HepG2 (cell line): ENCODE data around the gene ANO9. TPM values are rescaled to one million over a fixed set of nuclear protein-coding genes. Genes with fewer than 3 reads are reported as not detected.

Experiments
- FIP1L1 ChIP-seq: fragments of 200-400 bp; formaldehyde crosslinking; IDR thresholded peaks from 2 replicates; pipeline ENCODE4 v1.6.1; 2018; ENCODE audit warnings: low read depth, mild to moderate bottlenecking, low read length, moderate library complexity, borderline replicate concordance; ENCODE audit not compliant: insufficient read depth
- HMG20A ChIP-seq: IDR thresholded peaks from 2 replicates; pipeline ENCODE4 v1.6.1; 2016; ENCODE audit warnings: borderline replicate concordance
- JARID2 ChIP-seq: sonication (generic); formaldehyde crosslinking; IDR thresholded peaks from 2 replicates; pipeline ENCODE4 v1.8.1; 2023; ENCODE audit warnings: missing genetic modification reagents, inconsistent platforms; ENCODE audit not compliant: insufficient replicate concordance
- PHF8 ChIP-seq: sonication (generic); formaldehyde crosslinking; IDR thresholded peaks from 2 replicates; pipeline ENCODE4 v1.5.0; 2020; ENCODE audit warnings: missing genetic modification reagents
- RXRA ChIP-seq: sonication (generic); formaldehyde crosslinking; IDR thresholded peaks from 2 replicates; pipeline ENCODE4 v1.5.1; 2020; ENCODE audit warnings: missing genetic modification reagents
- ZSCAN9 ChIP-seq: IDR thresholded peaks from 2 replicates; pipeline ENCODE4 v1.6.1; 2016; ENCODE audit warnings: borderline replicate concordance
- polyA plus RNA-seq, 8 experiments: library from polyadenylated mRNA; depleted of rRNA in 3 of 8; stranded (reverse) in 7 of 8; unstranded in 1 of 8; fragments of >200 nt; fragmentation: Illumina TruSeq in 4 of 8; extraction: Trizol in 4 of 8; gene quantifications; 2 replicates each; pipeline versions ENCODE4 v1.2.1 to v1.2.3, GENCODE V29; 2011 to 2016; ENCODE audit warnings: low read depth in 4 of 8, missing spikeins in 1 of 8, mixed read lengths in 1 of 8; ENCODE audit not compliant: insufficient read depth in 1 of 8
- total RNA-seq, 5 experiments: library from RNA; depleted of rRNA; stranded (reverse); fragments of >200 nt; fragmentation: Illumina TruSeq; extraction: Trizol; gene quantifications; 2 replicates each; pipeline ENCODE4 v1.2.3, GENCODE V29; 2016; ENCODE audit warnings: low read depth in 1 of 5
- TF ChIP-seq, protein P1 (sequence below): sonication (generic); formaldehyde crosslinking; IDR thresholded peaks from 2 replicates; pipeline ENCODE4 v1.4.0; 2020; ENCODE audit warnings: missing genetic modification reagents, mild to moderate bottlenecking, borderline replicate concordance
- TF ChIP-seq, protein P2 (sequence below): sonication (generic); formaldehyde crosslinking; IDR thresholded peaks from 2 replicates; pipeline ENCODE4 v1.4.0; 2020; ENCODE audit warnings: missing genetic modification reagents
- TF ChIP-seq, protein P3 (sequence below): sonication (generic); formaldehyde crosslinking; IDR thresholded peaks from 2 replicates; pipeline ENCODE4 v1.4.0; 2020; ENCODE audit warnings: missing genetic modification reagents, borderline replicate concordance
- TF ChIP-seq, protein P4 (sequence below): sonication (generic); formaldehyde crosslinking; IDR thresholded peaks from 2 replicates; pipeline ENCODE4 v1.5.0; 2020; ENCODE audit warnings: missing genetic modification reagents, mild to moderate bottlenecking, borderline replicate concordance
- TF ChIP-seq, protein P5 (sequence below): sonication (generic); formaldehyde crosslinking; IDR thresholded peaks from 2 replicates; pipeline ENCODE4 v1.4.0; 2020; ENCODE audit warnings: missing genetic modification reagents
- TF ChIP-seq, protein P6 (sequence below): IDR thresholded peaks from 2 replicates; pipeline ENCODE4 v1.6.1; 2016; ENCODE audit warnings: missing biosample characterization, missing genetic modification reagents, low read depth

ANO9 gene
- total and polyA plus RNA-seq, 2 of the 13 experiments (the other 11 are each of a cell fraction or from before 2014, with no cell fraction given), result 8.9 to 14.3 TPM

DNA sequence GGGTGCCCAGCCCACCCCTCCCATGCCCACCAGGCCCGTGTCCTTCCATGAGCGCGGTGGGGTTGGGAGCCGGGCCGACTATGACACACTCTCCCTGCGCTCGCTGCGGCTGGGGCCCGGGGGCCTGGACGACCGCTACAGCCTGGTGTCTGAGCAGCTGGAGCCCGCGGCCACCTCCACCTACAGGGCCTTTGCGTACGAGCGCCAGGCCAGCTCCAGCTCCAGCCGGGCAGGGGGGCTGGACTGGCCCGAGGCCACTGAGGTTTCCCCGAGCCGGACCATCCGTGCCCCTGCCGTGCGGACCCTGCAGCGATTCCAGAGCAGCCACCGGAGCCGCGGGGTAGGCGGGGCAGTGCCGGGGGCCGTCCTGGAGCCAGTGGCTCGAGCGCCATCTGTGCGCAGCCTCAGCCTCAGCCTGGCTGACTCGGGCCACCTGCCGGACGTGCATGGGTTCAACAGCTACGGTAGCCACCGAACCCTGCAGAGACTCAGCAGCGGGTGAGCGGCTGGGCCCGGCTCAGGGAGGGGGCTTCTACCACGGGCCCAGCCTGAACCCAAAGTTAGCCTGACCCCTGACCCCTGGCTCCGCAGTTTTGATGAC, 44.8 kb downstream of the ANO9 start (continued):
- TF ChIP-seq, protein P1, sequence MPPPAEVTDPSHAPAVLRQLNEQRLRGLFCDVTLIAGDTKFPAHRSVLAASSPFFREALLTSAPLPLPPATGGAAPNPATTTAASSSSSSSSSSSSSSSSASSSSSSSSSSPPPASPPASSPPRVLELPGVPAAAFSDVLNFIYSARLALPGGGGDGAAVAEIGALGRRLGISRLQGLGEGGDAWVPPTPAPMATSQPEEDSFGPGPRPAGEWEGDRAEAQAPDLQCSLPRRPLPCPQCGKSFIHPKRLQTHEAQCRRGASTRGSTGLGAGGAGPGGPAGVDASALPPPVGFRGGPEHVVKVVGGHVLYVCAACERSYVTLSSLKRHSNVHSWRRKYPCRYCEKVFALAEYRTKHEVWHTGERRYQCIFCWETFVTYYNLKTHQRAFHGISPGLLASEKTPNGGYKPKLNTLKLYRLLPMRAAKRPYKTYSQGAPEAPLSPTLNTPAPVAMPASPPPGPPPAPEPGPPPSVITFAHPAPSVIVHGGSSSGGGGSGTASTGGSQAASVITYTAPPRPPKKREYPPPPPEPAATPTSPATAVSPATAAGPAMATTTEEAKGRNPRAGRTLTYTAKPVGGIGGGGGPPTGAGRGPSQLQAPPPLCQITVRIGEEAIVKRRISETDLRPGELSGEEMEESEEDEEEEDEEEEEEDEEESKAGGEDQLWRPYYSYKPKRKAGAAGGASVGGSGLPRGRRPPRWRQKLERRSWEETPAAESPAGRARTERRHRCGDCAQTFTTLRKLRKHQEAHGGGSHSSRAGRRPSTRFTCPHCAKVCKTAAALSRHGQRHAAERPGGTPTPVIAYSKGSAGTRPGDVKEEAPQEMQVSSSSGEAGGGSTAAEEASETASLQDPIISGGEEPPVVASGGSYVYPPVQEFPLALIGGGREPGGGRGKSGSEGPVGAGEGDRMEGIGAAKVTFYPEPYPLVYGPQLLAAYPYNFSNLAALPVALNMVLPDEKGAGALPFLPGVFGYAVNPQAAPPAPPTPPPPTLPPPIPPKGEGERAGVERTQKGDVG (CRISPR knock-in tag), result peak; percentile 79; the same call in 1 of the 2 replicates
- TF ChIP-seq HMG20A (CRISPR knock-in tag), result no peak
- TF ChIP-seq, protein P2, sequence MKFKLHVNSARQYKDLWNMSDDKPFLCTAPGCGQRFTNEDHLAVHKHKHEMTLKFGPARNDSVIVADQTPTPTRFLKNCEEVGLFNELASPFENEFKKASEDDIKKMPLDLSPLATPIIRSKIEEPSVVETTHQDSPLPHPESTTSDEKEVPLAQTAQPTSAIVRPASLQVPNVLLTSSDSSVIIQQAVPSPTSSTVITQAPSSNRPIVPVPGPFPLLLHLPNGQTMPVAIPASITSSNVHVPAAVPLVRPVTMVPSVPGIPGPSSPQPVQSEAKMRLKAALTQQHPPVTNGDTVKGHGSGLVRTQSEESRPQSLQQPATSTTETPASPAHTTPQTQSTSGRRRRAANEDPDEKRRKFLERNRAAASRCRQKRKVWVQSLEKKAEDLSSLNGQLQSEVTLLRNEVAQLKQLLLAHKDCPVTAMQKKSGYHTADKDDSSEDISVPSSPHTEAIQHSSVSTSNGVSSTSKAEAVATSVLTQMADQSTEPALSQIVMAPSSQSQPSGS (CRISPR knock-in tag), result peak; percentile 63
- TF ChIP-seq ZSCAN9 (CRISPR knock-in tag), result no peak
- TF ChIP-seq FIP1L1, result no peak
- TF ChIP-seq, protein P3, sequence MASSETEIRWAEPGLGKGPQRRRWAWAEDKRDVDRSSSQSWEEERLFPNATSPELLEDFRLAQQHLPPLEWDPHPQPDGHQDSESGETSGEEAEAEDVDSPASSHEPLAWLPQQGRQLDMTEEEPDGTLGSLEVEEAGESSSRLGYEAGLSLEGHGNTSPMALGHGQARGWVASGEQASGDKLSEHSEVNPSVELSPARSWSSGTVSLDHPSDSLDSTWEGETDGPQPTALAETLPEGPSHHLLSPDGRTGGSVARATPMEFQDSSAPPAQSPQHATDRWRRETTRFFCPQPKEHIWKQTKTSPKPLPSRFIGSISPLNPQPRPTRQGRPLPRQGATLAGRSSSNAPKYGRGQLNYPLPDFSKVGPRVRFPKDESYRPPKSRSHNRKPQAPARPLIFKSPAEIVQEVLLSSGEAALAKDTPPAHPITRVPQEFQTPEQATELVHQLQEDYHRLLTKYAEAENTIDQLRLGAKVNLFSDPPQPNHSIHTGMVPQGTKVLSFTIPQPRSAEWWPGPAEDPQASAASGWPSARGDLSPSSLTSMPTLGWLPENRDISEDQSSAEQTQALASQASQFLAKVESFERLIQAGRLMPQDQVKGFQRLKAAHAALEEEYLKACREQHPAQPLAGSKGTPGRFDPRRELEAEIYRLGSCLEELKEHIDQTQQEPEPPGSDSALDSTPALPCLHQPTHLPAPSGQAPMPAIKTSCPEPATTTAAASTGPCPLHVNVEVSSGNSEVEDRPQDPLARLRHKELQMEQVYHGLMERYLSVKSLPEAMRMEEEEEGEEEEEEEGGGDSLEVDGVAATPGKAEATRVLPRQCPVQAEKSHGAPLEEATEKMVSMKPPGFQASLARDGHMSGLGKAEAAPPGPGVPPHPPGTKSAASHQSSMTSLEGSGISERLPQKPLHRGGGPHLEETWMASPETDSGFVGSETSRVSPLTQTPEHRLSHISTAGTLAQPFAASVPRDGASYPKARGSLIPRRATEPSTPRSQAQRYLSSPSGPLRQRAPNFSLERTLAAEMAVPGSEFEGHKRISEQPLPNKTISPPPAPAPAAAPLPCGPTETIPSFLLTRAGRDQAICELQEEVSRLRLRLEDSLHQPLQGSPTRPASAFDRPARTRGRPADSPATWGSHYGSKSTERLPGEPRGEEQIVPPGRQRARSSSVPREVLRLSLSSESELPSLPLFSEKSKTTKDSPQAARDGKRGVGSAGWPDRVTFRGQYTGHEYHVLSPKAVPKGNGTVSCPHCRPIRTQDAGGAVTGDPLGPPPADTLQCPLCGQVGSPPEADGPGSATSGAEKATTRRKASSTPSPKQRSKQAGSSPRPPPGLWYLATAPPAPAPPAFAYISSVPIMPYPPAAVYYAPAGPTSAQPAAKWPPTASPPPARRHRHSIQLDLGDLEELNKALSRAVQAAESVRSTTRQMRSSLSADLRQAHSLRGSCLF, result no peak
- no peak for TF ChIP-seq JARID2 (CRISPR knock-in tag)
- peak; percentile 65 for TF ChIP-seq PHF8 (CRISPR knock-in tag)
- TF ChIP-seq, protein P4, sequence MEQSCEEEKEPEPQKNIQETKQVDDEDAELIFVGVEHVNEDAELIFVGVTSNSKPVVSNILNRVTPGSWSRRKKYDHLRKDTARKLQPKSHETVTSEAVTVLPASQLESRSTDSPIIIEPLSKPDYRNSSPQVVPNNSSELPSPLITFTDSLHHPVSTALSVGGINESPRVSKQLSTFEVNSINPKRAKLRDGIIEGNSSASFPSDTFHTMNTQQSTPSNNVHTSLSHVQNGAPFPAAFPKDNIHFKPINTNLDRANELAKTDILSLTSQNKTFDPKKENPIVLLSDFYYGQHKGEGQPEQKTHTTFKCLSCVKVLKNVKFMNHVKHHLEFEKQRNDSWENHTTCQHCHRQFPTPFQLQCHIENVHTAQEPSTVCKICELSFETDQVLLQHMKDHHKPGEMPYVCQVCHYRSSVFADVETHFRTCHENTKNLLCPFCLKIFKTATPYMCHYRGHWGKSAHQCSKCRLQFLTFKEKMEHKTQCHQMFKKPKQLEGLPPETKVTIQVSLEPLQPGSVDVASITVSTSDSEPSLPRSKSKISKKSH (CRISPR knock-in tag), result no peak
- TF ChIP-seq, protein P5, sequence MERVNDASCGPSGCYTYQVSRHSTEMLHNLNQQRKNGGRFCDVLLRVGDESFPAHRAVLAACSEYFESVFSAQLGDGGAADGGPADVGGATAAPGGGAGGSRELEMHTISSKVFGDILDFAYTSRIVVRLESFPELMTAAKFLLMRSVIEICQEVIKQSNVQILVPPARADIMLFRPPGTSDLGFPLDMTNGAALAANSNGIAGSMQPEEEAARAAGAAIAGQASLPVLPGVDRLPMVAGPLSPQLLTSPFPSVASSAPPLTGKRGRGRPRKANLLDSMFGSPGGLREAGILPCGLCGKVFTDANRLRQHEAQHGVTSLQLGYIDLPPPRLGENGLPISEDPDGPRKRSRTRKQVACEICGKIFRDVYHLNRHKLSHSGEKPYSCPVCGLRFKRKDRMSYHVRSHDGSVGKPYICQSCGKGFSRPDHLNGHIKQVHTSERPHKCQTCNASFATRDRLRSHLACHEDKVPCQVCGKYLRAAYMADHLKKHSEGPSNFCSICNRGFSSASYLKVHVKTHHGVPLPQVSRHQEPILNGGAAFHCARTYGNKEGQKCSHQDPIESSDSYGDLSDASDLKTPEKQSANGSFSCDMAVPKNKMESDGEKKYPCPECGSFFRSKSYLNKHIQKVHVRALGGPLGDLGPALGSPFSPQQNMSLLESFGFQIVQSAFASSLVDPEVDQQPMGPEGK (CRISPR knock-in tag), result peak; percentile 78
- TF ChIP-seq, protein P6, sequence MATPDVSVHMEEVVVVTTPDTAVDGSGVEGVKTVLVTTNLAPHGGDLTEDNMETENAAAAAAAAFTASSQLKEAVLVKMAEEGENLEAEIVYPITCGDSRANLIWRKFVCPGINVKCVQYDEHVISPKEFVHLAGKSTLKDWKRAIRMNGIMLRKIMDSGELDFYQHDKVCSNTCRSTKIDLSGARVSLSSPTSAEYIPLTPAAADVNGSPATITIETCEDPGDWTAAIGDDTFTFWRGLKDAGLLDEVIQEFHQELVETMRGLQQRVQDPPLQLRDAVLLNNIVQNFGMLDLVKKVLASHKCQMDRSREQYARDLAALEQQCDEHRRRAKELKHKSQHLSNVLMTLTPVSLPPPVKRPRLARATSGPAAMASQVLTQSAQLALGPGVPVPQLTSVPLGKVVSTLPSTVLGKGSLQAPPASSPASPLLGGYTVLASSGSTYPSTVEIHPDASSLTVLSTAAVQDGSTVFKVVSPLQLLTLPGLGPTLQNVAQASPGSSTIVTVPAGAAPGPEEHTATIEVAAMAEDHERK (CRISPR knock-in tag), result no peak
- TF ChIP-seq RXRA, result peak; percentile 47; the same call in 1 of the 2 replicates
